NCI-H1930 (cell line): Measurements from ENCODE around the gene FUT2.

ENCODE experiments used
- DNase-seq, 2 experiments: peaks; one replicate each; lab custom pipeline; 2025; lab: John Stamatoyannopoulos, UW

The FUT2 gene

GRCh38 chr19:48751845-48752495 lies 56.2 kb downstream of the FUT2 start:
- DNase-seq, result no peak

- DNase-seq, result peak; percentile 95
Measured at GRCh38 chr19:48752496-48753365, 57.0 kb downstream of the FUT2 start, which contains the start of gene FUT1. Gene FUT1, minus strand, starts transcription at chr19:48752641. Its CDS starts 1,360 bp downstream, at chr19:48751281.

- DNase-seq, result peak in 1 of 2 experiments; percentile 40
Measured at GRCh38 chr19:48755084-48755641, 59.4 kb downstream of the FUT2 start, which contains the start of gene FGF21. Gene FGF21, plus strand, starts transcription at chr19:48755524. Its CDS starts 713 bp downstream, at chr19:48756237.
